Measurements from ENCODE around the gene LPXN.

LPXN gene

GRCh38 chr11:58606930-58607714, 31.5 kb upstream of the LPXN start:
- no peaks in the 10 kb centered on the region for H3K9me3 ChIP-seq
- peaks cover 19 to 23% (median 20%) of the 10 kb centered on the region in 3 donors for H3K36me3 ChIP-seq
- peaks cover 0 to 3% (median 0%) of the 10 kb centered on the region in 4 donors for H3K4me1 ChIP-seq
- no peak overlapping the region for H3K27ac ChIP-seq
- DNase-seq, result no peak
- no peak for TF ChIP-seq CTCF (IDR thresholded peaks at IDR 0.05)
- H3K4me3 ChIP-seq, result no peak overlapping the region
- no peaks in the 10 kb centered on the region for H3K27me3 ChIP-seq
- intact Hi-C loops (cut with DNase I; ENCODE audit: low total_unique reads), result no loop called here

- no peaks in the 10 kb centered on the region for H3K9me3 ChIP-seq
- H3K4me3 ChIP-seq, result no peak overlapping the region
- peaks cover 0 to 4% (median 0%) of the 10 kb centered on the region in 3 donors for H3K36me3 ChIP-seq
- H3K4me1 ChIP-seq, result peaks cover 0 to 6% (median 2%) of the 10 kb centered on the region in 4 donors
- TF ChIP-seq CTCF (IDR thresholded peaks at IDR 0.05), result no peak
- no peaks in the 10 kb centered on the region for H3K27me3 ChIP-seq
- intact Hi-C loops (cut with DNase I; ENCODE audit: low total_unique reads), result no loop called here
- DNase-seq, result no peak
- H3K27ac ChIP-seq, result no peak overlapping the region
Measured at GRCh38 chr11:58600510-58600909, 24.9 kb upstream of the LPXN start.

DNA sequence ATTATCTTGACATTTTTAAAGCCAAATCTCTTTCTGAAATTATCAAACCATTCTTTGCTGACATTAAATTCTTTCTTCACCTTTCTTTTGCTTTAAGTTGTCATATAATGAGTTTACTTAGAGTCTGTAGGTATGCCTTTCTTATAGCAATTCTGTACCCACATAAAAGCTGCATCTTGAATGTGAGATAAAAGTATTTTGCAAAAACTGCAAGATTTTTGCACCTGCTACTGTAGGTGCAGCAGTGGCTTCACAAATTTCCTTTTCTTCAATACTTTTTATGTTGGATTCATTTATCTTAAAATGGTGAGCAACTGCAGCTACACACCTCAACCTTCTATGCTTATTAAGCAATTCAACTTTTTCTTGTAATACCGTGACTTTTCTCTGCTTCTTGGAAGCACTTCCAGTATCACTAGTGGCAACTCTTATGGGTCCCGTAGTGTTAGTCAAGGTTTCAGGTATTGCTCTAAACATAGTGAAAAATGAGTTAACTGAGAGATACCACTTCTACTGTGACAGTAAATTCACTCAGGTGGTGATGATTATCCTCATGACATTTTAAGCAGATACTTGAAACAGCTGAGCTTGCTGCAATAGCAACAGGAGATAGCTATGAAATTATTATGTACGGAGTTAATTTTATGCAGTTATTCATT, 22.0 kb upstream of the LPXN start:
- Histone ChIP-seq H3K4me1 (peaks cover 0 to 13% (median 0%) of the 10 kb centered on the region in 4 donors), H3K9me3 (no peaks in the 10 kb centered on the region), H3K36me3 (peaks cover 0 to 10% (median 0%) of the 10 kb centered on the region in 3 donors), H3K27me3 (no peaks in the 10 kb centered on the region), H3K27ac (no peak overlapping the region), H3K4me3 (no peak overlapping the region)
- DNase-seq, result no peak
- no peak for TF ChIP-seq CTCF (IDR thresholded peaks at IDR 0.05)
- intact Hi-C loops (cut with DNase I; ENCODE audit: low total_unique reads), result no loop called here

- H3K27me3 ChIP-seq, result no peaks in the 10 kb centered on the region
- peaks cover 0 to 10% (median 0%) of the 10 kb centered on the region in 3 donors for H3K36me3 ChIP-seq
- no peak overlapping the region for H3K4me3 ChIP-seq
- intact Hi-C loops (cut with DNase I; ENCODE audit: low total_unique reads), result no loop called here
- TF ChIP-seq CTCF (IDR thresholded peaks at IDR 0.05), result no peak
- no peak for DNase-seq
- H3K4me1 ChIP-seq, result peaks cover 0 to 13% (median 0%) of the 10 kb centered on the region in 4 donors
- H3K9me3 ChIP-seq, result no peaks in the 10 kb centered on the region
- H3K27ac ChIP-seq, result no peak overlapping the region
Measured at GRCh38 chr11:58596621-58597020, 21.0 kb upstream of the LPXN start.

- intact Hi-C loops (cut with DNase I; ENCODE audit: low total_unique reads), result no loop called here
- Histone ChIP-seq H3K27ac (no peak overlapping the region), H3K27me3 (no peaks in the 10 kb centered on the region), H3K9me3 (no peaks in the 10 kb centered on the region), H3K4me1 (peaks cover 0 to 9% (median 0%) of the 10 kb centered on the region in 4 donors), H3K4me3 (no peak overlapping the region), H3K36me3 (peaks cover 0 to 10% (median 0%) of the 10 kb centered on the region in 3 donors)
- no peak for DNase-seq
- no peak for TF ChIP-seq CTCF (IDR thresholded peaks at IDR 0.05)
Measured at GRCh38 chr11:58594826-58595225, 19.2 kb upstream of the LPXN start.
